HG03457 (cell line): Measurements from ENCODE around the gene OPRD1.
"Not testable (repeated sequence)": the region's sequence is repeated elsewhere in the genome, so short reads cannot be mapped to it uniquely, and the experiment has no call there.

ENCODE experiments used
- ATAC-seq: cut with Tn5 transposase; IDR thresholded peaks from one replicate; pipeline ENCODE4 v1.9.1; 2021; ENCODE audit warnings: moderate number of reproducible peaks; ENCODE audit not compliant: unreplicated experiment

The OPRD1 gene

DNA sequence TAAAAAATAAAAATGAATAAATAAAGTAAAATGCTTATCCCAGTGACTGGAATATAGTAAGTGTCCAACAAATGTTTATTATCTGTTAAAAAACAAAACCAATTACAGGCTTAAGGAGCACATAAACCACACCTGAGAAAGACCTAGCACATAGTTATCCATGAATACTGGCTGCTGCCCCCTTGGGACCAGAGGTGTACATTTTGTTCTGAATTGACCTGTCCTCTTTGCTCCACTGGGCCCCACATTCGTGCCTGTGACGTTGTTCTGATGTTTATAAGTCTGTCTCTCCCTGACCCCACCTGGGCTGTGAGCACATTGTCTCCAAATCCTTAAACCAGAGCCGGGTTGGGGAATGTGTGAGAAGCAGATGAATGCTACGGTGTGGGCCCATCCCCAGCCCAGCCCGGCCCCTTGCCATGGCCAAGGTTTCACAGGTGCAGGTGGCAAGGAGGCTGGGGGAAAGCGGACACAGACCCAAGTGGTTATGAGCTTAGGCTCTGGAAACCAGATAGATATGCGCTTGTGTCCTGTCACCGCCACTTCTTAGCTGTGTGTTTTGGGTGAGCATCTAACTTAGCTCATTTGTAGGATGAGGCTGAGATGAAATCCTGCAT is 29.1 kb downstream of the OPRD1 start:
- no peak for ATAC-seq

DNA sequence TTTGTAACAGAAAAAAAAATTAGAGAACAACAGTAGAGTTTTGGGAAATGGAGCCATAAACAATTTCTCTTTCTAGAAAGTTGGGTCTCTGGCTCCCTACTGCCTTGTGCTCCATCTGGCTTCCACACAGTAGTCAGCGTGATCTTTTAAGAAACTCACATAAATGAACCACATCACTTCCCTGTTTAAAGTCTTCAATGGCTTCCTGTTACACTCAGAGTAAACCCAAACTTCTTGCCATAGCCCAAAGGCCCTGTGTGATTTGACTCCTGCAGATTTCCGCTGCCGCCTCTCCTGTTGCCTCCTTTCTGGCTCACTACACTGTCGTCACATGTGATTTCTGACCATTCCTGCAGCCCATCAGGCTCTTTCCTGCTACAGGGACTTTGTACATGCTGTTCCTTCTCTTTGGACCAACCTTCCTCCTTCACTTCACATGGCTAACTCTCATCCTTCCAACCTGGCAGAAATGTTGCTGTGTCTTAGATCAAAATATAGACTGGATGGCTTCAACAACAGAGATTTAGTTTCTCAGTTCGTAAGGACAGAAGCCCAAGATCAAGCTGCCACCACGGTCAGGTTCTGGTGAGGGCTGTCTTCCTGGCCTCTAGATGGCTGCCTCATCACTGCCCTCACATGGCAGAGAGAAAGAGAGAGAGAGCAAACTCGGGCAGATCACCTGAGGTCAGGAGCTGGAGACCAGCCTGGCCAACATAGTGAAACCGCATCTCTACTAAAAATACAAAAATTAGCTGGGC is 34.0 kb downstream of the OPRD1 start:
- no peak for ATAC-seq

DNA sequence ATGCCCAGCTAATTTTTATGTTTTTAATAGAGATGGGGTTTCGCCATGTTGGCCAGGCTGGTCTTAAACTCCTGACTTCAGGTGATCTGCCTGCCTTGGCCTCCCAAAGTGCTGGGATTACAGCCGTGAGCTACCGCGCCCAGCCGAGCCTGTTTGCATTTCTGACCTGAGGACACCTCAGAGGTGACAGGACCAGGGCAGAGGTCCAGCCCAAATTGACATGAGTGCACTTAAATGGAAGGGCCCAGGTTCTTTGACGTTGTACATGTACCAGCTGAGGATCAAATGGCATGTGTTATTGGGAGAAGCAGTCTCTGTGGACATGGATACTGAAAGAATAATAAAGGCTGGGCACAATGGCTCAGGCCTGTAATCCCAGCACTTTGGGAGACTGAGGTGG is 35.2 kb downstream of the OPRD1 start:
- not testable (repeated sequence) for ATAC-seq

DNA sequence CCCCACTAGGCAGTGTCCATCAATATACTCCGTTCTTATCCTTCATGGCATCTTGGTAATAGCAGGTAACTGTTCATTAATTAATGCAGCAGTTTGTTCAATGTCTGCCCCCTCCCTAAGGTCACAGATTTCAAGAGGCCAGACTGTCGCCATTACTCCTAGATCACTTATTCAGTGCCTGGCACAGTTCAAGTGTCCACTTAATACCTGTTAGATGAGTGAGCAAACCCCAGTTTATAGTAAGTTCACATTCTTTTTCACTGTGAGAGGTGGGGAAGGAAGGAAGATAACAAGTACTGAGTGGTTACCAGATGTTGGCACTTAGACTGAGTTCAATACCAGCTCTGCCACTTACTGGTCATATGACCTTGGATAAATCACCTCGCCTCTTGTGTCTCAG is 36.4 kb downstream of the OPRD1 start:
- no peak for ATAC-seq

DNA sequence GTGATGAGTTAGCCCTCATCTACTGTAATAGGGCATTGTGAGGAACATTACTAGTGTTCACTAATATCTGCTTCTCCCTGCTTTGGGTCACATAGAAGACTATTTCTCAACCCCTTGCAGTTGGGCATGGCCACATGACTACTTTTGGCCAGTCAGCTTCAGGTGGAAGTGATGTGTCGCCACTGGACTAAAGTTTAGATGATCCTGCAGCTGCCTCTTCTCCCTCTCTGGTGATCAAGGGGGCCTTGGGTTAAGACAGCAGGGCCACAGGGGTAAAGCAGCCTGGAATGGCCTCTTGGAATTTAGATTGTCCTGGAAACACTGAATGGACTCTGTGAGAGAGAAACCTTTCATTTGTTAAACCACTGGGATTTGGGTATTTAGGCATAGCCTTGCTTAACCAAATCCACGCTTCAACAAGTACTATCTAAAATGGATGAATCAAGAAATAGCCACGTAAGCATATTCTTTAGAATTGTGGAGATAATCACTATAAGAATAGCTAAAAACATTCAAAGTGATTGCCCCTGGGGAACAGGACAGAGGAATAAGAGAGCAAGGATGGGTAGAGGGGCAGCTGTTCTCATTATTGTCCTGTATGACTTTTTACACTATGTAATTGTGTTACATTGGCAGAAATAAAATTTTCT is 41.2 kb downstream of the OPRD1 start:
- no peak for ATAC-seq

DNA sequence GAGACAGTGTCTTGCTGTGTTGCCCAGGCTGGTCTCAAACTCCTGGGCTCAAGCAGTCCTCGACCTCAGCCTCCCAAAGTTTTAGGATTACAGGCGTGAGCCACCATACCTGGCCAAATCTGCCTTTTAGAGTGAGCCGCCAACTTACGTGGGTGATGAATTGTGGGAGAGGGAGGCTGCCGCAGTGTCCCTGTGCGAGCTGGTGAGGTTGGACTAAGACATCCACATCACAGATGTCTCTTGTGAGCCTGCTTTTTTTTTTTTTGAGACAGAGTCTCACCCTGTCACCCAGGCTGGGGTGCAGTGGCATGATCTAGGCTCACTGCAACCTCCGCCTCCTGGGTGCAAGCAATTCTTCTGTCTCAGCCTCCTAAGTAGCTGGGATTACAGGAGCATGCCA is 42.4 kb downstream of the OPRD1 start:
- ATAC-seq: not testable (repeated sequence)

DNA sequence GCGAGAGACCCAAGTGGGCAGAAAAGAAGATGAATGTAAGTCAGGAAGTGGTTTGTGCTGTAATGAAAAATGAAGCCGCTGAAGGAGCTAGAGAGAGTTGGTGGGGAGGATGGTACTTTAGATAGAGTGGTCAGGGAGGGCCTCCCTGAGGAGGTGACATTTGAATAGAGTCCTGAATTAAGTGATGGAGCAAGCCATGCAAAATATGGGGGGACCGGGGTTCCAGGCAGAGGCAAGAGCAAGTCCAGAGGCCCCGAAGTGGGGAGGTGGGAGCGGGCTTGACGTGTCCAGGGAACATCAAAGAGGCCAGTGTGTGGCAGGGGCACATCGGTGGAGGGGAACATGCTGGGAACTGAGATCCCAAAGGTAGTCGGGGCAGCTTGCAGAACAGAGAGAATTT is 43.1 kb downstream of the OPRD1 start:
- ATAC-seq: no peak

DNA sequence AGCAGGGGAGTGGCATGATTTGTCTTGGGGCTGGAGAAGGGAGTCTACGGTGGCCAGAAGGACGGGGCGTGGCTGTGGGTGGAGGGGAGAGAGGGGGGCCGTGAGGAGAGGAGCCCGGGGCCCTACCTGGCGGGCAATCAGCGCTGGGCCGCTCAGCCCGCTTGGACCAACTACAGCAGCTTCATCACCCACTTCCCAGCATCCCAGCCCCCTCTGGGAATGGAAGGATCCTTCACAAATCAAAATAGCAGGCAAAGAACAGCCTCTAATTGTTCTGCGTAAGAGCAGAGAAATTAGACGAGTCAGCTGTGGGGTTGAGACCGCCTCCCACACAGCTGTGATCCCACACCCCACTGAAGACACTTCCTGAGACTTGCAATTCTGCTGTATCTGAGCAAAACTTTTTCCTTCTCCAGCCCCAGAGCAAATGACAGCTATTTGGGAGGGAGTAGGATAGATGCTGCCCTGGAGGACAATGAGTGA is 43.5 kb downstream of the OPRD1 start:
- no peak for ATAC-seq

DNA sequence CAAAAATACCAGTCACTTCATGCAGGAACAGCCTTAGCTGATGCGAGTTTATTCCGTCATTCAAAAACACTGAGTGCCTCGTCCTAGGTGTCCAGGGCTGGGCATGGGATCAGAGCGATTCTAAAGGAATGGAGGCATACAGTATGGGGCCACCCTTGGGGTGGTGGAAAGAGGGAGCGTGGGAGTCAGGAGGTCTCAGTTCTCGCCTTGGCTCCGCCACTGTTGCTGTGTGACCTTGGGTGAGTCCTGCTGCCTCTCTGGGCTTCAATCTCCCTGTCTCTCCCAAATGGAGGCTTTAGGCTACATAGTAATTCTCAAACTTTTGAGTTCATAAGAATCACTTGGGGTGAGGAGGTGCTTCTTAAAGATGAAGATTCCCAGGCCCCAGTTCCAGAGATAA is 44.0 kb downstream of the OPRD1 start:
- no peak for ATAC-seq

DNA sequence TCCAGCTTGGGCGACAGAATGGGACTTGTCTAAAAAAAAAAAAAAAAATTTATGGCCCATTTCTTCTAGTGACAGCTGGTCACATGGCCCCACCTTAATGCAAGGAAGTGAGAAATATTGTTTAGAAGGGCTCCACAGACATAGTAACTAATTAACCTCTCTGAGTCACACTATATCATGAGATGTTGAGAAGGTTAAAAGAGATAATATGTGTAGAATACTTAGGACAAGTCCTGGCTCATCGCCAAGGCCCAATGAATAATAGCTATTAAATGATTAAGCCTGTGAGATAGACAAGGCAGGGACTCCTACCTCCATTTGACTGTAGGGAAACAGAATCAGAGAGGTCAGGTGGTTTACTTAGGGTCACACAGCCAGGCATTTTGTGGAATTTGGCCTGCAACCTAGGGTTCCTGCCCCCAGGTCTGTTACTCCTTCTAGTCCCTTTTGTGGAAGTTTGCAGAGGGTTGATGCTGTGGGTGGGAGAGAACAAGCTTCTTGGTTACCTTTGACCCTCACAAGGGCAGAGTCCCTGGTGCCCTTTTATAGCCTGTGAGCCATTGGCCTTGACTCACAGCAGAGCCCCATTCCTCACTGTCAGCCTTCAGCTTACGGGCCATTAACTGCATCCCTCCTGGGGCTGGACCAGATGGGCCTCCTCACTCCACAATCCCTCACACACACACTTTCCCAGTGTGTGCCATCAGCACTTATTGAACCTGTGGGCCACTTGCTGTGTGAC is 48.5 kb downstream of the OPRD1 start:
- ATAC-seq: peak; percentile 63

DNA sequence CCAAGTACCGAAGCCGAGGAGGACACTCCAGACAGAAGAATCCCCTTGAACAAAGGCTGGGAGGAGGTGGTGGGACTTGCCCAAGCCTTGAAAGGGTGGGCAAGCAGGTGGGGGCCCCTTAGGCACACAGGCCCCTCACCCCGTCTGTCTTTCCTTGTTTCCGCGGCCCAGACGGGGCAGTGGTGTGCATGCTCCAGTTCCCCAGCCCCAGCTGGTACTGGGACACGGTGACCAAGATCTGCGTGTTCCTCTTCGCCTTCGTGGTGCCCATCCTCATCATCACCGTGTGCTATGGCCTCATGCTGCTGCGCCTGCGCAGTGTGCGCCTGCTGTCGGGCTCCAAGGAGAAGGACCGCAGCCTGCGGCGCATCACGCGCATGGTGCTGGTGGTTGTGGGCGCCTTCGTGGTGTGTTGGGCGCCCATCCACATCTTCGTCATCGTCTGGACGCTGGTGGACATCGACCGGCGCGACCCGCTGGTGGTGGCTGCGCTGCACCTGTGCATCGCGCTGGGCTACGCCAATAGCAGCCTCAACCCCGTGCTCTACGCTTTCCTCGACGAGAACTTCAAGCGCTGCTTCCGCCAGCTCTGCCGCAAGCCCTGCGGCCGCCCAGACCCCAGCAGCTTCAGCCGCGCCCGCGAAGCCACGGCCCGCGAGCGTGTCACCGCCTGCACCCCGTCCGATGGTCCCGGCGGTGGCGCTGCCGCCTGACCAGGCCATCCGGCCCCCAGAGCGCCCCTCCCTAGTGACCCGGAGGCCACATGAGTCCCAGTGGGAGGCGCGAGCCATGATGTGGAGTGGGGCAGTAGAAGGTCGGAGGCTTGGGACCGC is 50.8 kb downstream of the OPRD1 start:
- no peak for ATAC-seq

DNA sequence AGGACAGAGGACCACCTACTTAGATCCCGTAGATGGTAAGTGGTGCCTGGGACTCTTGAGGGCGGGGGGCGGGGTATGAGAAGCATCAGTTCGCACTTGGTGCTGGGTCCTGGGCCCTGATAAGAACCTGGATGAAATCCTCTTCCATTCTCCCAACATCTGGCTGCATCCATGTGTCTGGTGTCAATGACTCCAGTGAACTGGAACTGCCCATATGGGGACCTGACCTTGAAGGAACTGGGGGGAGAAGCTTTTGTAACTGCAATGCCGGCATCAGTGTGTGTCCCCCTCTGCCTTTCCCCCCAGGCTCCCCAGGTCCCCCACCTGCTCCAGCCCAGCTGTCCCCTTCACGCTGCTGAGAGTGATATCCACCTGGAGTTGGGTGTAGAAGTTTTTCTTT is 52.7 kb downstream of the OPRD1 start:
- no peak for ATAC-seq

DNA sequence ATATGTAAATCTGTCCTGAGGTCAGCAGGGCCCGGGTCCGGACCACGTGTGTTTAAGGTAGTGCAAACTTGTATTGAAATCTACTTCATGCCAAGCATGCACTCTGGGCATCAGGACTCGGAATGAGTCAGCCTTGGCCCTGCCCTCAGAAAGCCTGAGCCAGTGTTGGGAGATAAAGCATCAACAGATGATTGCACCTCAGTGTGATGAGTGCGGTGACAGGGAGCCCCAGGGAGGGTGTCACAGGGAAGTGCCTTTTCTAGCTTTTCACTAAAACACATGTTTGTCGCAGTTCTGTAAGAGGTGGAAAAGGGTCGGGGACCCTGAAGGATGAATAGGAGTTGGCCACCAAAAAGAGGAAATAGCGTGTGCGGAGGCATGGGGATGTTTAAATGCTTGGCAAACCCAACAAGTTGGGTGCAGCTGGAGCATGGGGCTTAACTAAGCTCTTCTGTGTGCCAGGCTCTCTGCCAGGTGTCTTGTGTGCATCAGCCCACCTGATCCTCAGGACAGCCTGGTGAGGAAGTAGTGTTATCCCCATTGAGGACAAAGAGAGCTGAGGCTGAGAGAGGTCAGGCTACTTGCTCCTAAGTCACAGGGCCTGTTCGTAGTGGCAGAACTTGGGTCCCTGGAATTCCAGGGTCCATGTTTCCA is 54.2 kb downstream of the OPRD1 start:
- ATAC-seq: no peak

DNA sequence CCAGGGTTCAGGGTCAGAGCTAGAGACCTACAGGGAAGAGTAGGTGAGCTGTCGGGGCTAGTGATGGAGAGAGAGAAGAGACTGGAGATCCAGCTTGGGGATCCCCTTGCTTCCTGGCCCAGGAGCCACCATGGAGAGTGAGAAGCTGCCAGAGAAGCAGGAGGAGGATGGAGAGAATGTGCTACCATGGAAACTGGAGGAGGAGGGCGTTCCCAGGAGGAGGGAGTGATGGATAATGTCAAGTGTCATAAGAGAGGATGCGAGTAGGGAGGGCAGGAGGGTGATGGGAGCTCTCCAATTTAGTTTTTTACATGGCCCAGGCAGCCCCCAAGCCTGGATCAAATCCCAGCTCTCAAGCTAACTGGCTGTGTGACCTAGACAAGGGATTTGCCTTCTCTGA is 55.9 kb downstream of the OPRD1 start:
- ATAC-seq: no peak

DNA sequence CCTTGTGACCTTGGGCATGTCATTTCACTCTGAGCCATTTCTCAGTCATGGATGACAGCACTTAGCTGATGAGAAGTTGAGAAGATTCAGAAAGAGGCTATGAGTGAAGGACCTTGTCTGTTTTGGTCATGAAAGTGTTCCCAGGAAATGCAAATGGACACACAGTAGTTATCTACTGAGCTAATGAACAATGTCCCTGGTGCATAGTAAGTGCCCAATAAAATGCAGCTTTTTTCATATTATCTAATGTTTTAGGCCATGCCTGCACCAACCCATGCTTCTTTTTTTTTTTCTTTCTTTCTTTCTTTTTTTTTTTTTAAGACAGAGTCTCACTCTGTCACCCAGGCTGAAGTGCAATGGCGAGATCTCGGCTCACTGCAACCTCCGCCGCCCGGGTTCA is 58.0 kb downstream of the OPRD1 start:
- ATAC-seq: no peak

DNA sequence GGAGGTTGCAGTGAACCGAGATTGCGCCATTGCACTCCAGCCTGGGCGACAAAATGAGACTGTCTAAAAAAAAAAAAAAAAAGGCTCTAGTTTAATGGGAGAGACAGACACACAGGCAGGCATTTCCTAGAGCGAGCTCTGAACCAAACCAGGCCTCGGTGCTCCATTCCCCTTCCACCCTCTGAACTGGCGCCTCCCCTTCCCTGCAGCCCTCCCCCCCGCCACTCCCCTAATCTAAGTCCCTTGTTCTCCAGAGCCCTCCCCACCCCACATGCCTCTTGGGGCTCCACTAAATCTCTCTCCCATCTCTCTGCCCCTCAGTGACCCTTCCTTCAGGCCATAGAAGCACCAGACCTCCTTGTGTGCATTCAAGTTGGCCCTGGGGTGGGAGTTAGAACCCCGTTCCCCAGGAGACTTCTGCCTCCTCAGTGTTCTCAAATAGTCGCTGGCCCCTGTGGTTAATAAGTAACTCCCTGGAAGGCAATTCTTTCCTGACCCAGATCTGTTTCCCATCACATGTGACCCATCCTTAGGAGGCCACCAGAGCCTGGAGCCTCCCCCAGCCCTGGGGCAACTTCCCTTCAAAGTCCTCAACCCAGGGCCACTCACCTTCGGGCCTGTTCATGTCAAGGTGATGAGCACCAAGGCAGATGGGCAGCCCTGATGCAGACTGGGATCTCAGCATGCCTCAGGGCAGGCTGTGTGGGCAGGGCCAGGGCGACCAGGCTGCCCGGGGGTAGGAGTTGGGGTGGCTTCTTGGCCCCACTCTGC is 59.8 kb downstream of the OPRD1 start:
- ATAC-seq: no peak

DNA sequence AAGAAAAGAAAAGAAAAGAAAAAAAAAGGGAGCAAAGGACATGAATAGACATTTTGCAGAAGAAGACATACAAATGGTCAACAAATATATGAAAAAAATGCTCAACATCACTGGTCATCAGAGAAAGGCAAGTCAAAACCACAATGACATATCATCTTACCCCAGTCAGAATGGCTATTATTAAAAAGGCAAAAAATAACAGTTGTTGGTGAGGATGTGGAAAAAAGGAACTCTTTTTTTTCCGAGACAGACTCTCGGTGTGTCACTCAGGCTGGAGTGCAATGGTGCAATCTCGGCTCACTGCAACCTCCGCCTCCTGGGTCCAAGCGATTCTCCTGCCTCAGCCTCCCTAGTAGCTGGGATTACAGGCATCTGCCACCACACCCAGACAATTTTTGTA is 63.2 kb downstream of the OPRD1 start:
- ATAC-seq: not testable (repeated sequence)

DNA sequence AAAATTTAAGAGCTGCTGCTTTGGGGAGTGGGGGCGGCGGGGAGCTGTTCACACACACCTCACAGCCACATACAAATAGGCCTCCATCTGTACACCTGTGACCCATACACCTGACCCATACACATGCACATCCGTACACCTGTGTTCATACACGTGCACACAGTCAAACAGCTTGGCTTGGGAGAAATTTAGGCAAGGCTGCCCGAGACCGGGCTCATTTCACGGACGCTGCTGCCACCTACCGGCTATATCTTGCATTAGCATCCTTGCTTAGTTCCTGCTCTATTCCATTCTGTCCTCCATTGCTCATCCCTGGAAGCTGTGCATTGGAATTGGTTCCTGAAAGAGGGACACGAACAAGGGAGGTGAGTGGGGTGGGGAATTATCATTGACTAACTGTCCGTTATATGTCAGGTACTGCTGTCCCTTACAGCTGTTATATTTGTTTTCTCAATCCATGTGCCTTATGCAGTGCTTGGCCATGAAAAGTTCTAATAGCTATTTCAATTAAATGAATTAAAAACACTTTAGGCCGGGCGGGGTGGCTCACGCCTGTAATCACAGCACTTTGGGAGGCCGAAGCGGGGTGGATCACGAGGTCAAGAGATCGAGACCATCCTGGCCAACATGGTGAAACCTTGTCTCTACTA is 65.3 kb downstream of the OPRD1 start:
- ATAC-seq: no peak

DNA sequence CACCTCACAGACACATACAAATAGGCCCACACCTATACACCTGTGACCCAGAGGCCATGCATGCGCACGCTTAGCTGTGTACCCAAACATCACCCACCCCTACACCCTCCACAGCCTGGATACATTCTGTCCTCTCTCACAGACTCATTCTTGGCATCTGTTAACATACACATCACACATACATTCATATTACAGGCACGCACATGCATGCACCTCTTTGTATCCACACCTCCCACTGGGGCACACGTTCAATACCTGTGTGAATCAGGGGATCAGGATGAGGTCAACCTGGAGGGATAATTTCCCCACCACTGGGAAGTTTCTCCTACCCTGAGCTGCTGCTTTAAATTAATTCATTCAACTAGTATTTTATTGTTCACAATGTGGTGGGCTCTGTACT is 66.8 kb downstream of the OPRD1 start:
- no peak for ATAC-seq
